HEK293 (cell line): ENCODE data around the gene FASTKD3.

Experiments used
- REST ChIP-seq: fragments of 450-650 bp; formaldehyde crosslinking; IDR thresholded peaks from 2 replicates; pipeline ENCODE4 v1.5.1; 2016; ENCODE audit warnings: missing biosample characterization, missing genetic modification characterization
- TCF7L2 ChIP-seq: IDR thresholded peaks from 2 replicates; pipeline ENCODE4 v1.6.1; 2011; ENCODE audit warnings: low read depth, mild to moderate bottlenecking, inconsistent platforms, low read length, moderate library complexity, borderline replicate concordance
- ZNF398 ChIP-seq: fragments of 450-650 bp; formaldehyde crosslinking; IDR thresholded peaks from 2 replicates; pipeline ENCODE4 v1.5.1; 2017; ENCODE audit warnings: missing biosample characterization, missing genetic modification characterization

- TF ChIP-seq ZNF398 = no peak
- TF ChIP-seq TCF7L2 = no peak
- TF ChIP-seq REST (tag by site-specific recombination) = no peak
These were observed 18.1 kb upstream of the FASTKD3 start for GRCh38 chr5:7886849-7887475.
